ENCODE measurements around the gene LASP1.

DNA sequence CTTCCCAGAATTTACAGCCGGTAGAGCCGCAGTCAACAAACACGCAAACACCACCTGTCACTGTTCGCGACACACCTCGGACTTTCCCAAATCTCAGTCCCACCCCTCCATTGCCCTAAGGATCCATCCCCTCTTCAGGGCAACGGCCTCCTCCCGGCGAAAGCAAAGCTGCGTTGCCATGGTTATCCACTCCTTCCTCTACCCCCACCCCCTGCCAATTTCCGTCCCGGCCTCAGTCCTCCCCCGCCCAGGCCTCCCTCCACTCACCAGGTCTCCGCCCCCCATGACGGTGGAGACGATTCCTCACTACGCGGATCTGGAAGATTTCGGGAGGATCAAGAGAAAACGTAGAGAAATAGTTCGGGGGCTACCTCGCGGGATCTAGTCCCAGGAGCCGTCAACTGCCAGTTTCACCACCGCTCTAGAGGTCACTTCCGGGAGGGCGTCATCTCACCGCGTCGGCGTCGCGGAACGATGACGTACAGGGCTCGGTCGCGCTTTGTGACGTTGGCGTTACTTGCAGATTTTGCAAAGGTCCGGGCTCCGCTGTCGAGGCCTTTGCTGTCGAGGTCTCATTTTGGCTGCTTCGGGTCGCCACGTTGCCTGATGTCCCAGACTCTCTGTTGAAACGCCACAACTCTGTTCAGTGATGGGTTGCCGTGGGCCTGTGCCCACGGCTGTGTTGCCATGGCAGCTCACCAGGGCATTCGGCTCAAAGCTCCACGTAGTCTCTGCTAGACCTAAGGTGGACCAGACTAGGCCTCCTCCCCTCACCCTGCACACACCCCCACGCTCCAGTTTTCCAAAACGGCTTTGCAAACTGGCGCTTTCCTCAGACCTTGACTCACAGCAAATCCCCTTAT is 44.7 kb upstream of the LASP1 start, which contains the start of gene CWC25:
- TF ChIP-seq RARB (CRISPR knock-in tag; IDR thresholded peaks at IDR 0.05) (no peak), ZNF70 (CRISPR knock-in tag; IDR thresholded peaks at IDR 0.05) (no peak), SNAI2 (CRISPR knock-in tag; IDR thresholded peaks at IDR 0.05) (no peak), ZFP30 (CRISPR knock-in tag; IDR thresholded peaks at IDR 0.05) (no peak), ESRRG (CRISPR knock-in tag; IDR thresholded peaks at IDR 0.05) (no peak), CSDC2 (CRISPR knock-in tag; IDR thresholded peaks at IDR 0.05) (no peak), BACH2 (CRISPR knock-in tag; IDR thresholded peaks at IDR 0.05; ENCODE audit: borderline replicate concordance) (no peak), ARNTL (CRISPR knock-in tag; IDR thresholded peaks at IDR 0.05; ENCODE audit: borderline replicate concordance, low read depth) (no peak), ISL1 (CRISPR knock-in tag; IDR thresholded peaks at IDR 0.05) (no peak), ZNF8 (CRISPR knock-in tag; IDR thresholded peaks at IDR 0.05) (no peak)
- TF ChIP-seq, protein P1, sequence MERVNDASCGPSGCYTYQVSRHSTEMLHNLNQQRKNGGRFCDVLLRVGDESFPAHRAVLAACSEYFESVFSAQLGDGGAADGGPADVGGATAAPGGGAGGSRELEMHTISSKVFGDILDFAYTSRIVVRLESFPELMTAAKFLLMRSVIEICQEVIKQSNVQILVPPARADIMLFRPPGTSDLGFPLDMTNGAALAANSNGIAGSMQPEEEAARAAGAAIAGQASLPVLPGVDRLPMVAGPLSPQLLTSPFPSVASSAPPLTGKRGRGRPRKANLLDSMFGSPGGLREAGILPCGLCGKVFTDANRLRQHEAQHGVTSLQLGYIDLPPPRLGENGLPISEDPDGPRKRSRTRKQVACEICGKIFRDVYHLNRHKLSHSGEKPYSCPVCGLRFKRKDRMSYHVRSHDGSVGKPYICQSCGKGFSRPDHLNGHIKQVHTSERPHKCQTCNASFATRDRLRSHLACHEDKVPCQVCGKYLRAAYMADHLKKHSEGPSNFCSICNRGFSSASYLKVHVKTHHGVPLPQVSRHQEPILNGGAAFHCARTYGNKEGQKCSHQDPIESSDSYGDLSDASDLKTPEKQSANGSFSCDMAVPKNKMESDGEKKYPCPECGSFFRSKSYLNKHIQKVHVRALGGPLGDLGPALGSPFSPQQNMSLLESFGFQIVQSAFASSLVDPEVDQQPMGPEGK (CRISPR knock-in tag; IDR thresholded peaks at IDR 0.05; ENCODE audit: borderline replicate concordance), result no peak
- TF ChIP-seq, protein P2, sequence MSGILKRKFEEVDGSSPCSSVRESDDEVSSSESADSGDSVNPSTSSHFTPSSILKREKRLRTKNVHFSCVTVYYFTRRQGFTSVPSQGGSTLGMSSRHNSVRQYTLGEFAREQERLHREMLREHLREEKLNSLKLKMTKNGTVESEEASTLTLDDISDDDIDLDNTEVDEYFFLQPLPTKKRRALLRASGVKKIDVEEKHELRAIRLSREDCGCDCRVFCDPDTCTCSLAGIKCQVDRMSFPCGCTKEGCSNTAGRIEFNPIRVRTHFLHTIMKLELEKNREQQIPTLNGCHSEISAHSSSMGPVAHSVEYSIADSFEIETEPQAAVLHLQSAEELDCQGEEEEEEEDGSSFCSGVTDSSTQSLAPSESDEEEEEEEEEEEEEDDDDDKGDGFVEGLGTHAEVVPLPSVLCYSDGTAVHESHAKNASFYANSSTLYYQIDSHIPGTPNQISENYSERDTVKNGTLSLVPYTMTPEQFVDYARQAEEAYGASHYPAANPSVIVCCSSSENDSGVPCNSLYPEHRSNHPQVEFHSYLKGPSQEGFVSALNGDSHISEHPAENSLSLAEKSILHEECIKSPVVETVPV (CRISPR knock-in tag; IDR thresholded peaks at IDR 0.05), result no peak
- TF ChIP-seq, protein P3, sequence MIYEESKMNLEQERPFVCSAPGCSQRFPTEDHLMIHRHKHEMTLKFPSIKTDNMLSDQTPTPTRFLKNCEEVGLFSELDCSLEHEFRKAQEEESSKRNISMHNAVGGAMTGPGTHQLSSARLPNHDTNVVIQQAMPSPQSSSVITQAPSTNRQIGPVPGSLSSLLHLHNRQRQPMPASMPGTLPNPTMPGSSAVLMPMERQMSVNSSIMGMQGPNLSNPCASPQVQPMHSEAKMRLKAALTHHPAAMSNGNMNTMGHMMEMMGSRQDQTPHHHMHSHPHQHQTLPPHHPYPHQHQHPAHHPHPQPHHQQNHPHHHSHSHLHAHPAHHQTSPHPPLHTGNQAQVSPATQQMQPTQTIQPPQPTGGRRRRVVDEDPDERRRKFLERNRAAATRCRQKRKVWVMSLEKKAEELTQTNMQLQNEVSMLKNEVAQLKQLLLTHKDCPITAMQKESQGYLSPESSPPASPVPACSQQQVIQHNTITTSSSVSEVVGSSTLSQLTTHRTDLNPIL (CRISPR knock-in tag; IDR thresholded peaks at IDR 0.05; ENCODE audit: low read depth), result no peak

Measured in SK-N-SH treated with all-trans-retinoic acid at 6 μM for 48 hours (cell line).